Stimulated activated CD8-positive, alpha-beta memory T cell treated with anti-CD3 and anti-CD28 coated beads, Interleukin-2, amount 100 ng/mL, for 1 hour (primary cell): Measurements from ENCODE around the gene ZNG1F.
"Not testable (repeated sequence)": the region's sequence is repeated elsewhere in the genome, so short reads cannot be mapped to it uniquely, and the experiment has no call there.

Source experiments
- DNase-seq, 2 donors: peaks; one replicate each; pipeline ENCODE4 v3.0.0-alpha.2; 2020; ENCODE audit warnings: low read depth in 2 of 2

ZNG1F gene

GRCh38 chr9:41086685-41087084 is 102.4 kb downstream of the ZNG1F start:
- not testable (repeated sequence) for DNase-seq

- DNase-seq: not testable (repeated sequence)
Observed at GRCh38 chr9:41086215-41086614, 102.9 kb downstream of the ZNG1F start.

DNA sequence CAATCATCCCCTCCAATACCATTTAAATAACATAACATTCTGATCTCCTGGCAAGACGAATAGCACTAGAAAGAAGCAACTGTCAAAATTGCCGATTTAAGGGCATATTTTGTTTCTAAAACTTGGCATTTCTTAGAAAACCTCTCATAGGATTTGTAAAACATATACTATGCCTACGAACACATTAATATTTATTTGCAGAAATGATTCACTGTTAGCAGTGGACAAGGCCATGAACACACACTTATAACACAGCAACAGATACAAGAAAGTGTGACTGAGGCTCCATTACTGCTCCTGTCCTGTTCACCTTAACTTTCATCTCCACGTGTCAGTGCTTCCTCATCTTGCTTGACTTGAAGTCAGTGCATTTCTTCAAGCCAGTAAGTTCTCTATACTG is 106.8 kb downstream of the ZNG1F start:
- DNase-seq: not testable (repeated sequence)
